MM.1S (cell line): ENCODE measurements around the gene IFT52.

Experiments used
- DNase-seq: peaks from one replicate; pipeline ENCODE4 v3.0.0-alpha.2; 2015
- H2AFZ ChIP-seq: fragments of 300-600 bp; sonication (generic); 2 replicates; pipeline ENCODE4 v1.6.0; 2016; ENCODE audit warnings: antibody characterized with exemption, low read length
- H3F3A ChIP-seq: fragments of 300-600 bp; sonication (generic); 2 replicates; pipeline ENCODE4 v1.6.1; 2016; ENCODE audit warnings: mild to moderate bottlenecking, antibody characterized with exemption, low read length, moderate library complexity, mixed read lengths; ENCODE audit not compliant: insufficient read depth
- H3K27ac ChIP-seq: fragments of 300-600 bp; sonication (generic); 2 replicates; pipeline ENCODE4 v1.5.1; 2016; ENCODE audit warnings: mild to moderate bottlenecking, low read length
- H3K27me3 ChIP-seq: fragments of 300-600 bp; sonication (generic); replicated peaks from 2 replicates; pipeline ENCODE4 v1.6.0; 2016; ENCODE audit warnings: low read length; ENCODE audit not compliant: insufficient read depth
- H3K36me3 ChIP-seq: fragments of 300-600 bp; sonication (generic); replicated peaks from 2 replicates; pipeline ENCODE4 v1.6.1; 2016; ENCODE audit warnings: mild to moderate bottlenecking, low read length, mixed read lengths; ENCODE audit not compliant: insufficient read depth
- H3K4me1 ChIP-seq: fragments of 300-600 bp; sonication (generic); 2 replicates; pipeline ENCODE4 v1.6.1; 2016; ENCODE audit warnings: low read length, mixed read lengths
- H3K4me2 ChIP-seq: fragments of 300-600 bp; sonication (generic); 2 replicates; pipeline ENCODE4 v1.6.0; 2016; ENCODE audit warnings: low read depth, low read length
- H3K4me3 ChIP-seq: fragments of 300-600 bp; sonication (generic); 2 replicates; pipeline ENCODE4 v1.5.1; 2016; ENCODE audit warnings: low read length, mixed read lengths
- H3K79me2 ChIP-seq: fragments of 300-600 bp; sonication (generic); 2 replicates; pipeline ENCODE4 v1.6.1; 2016; ENCODE audit warnings: mixed run types, low read length, mixed read lengths
- H3K9ac ChIP-seq: fragments of 300-600 bp; sonication (generic); 2 replicates; pipeline ENCODE4 v1.6.1; 2016; ENCODE audit warnings: low read length, mixed read lengths
- H3K9me2 ChIP-seq: fragments of 300-600 bp; sonication (generic); replicated peaks from 2 replicates; pipeline ENCODE4 v1.6.1; 2016; ENCODE audit warnings: mild to moderate bottlenecking, low read length, mixed read lengths; ENCODE audit not compliant: insufficient read depth
- H3K9me3 ChIP-seq: fragments of 300-600 bp; sonication (generic); replicated peaks from 2 replicates; pipeline ENCODE4 v1.6.1; 2016; ENCODE audit warnings: mild to moderate bottlenecking, low read length, mixed read lengths; ENCODE audit not compliant: insufficient read depth
- H4K20me1 ChIP-seq: fragments of 300-600 bp; sonication (generic); 2 replicates; pipeline ENCODE4 v1.6.1; 2016; ENCODE audit warnings: mild to moderate bottlenecking, low read length, moderate library complexity, mixed read lengths; ENCODE audit not compliant: insufficient read depth
- CTCF ChIP-seq: fragments of 300-600 bp; sonication (generic); IDR thresholded peaks from 2 replicates; pipeline ENCODE4 v1.5.1; 2016; ENCODE audit warnings: antibody characterized with exemption, low read length, mixed read lengths
- EZH2 ChIP-seq: fragments of 300-600 bp; sonication (generic); optimal IDR thresholded peaks from 2 replicates; pipeline ENCODE3; 2017; ENCODE audit warnings: low read depth, mild to moderate bottlenecking, antibody characterized with exemption, low read length, mixed read lengths
- EZH2phosphoT487 ChIP-seq: fragments of 300-600 bp; sonication (generic); IDR thresholded peaks from 2 replicates; pipeline ENCODE4 v1.6.1; 2018; ENCODE audit warnings: antibody characterized with exemption, low read length

Gene IFT52

GRCh38 chr20:43548273-43548880 is 42.4 kb upstream of the IFT52 start:
- no peaks in the 10 kb centered on the region for H3K36me3 ChIP-seq
- H3K4me2 ChIP-seq, result no peak overlapping the region
- no peaks in the 10 kb centered on the region for H3K9me2 ChIP-seq
- no peaks in the 10 kb centered on the region for H4K20me1 ChIP-seq
- no peak for TF ChIP-seq EZH2phosphoT487
- TF ChIP-seq CTCF, result no peak
- no peak for TF ChIP-seq EZH2
- H3F3A ChIP-seq, result no peaks in the 10 kb centered on the region
- H3K4me1 ChIP-seq, result 0 out of 2 replicates have a peak, but pooled peaks cover 4% of the 10 kb centered on the region
- DNase-seq, result no peak
- no peak overlapping the region for H3K9ac ChIP-seq
- H2AFZ ChIP-seq, result no peak overlapping the region
- no peaks in the 10 kb centered on the region for H3K9me3 ChIP-seq
- no peaks in the 10 kb centered on the region for H3K79me2 ChIP-seq
- no peaks in the 10 kb centered on the region for H3K27me3 ChIP-seq
- H3K4me3 ChIP-seq, result no peak overlapping the region
- no peak overlapping the region for H3K27ac ChIP-seq

- DNase-seq, result no peak
- Histone ChIP-seq H3K9me2 (no peaks in the 10 kb centered on the region), H3K36me3 (no peaks in the 10 kb centered on the region), H2AFZ (no peak overlapping the region), H3K27me3 (no peaks in the 10 kb centered on the region), H4K20me1 (no peaks in the 10 kb centered on the region), H3K4me2 (no peak overlapping the region), H3K79me2 (no peaks in the 10 kb centered on the region), H3K4me3 (no peak overlapping the region), H3F3A (no peaks in the 10 kb centered on the region), H3K27ac (no peak overlapping the region), H3K9ac (no peak overlapping the region), H3K4me1 (no peaks in the 10 kb centered on the region), H3K9me3 (no peaks in the 10 kb centered on the region)
- TF ChIP-seq EZH2phosphoT487 (no peak), CTCF (no peak), EZH2 (no peak)
Measured at GRCh38 chr20:43549416-43550065, 41.2 kb upstream of the IFT52 start.

- H3K9ac ChIP-seq, result no peak overlapping the region
- no peaks in the 10 kb centered on the region for H3K79me2 ChIP-seq
- no peak overlapping the region for H3K27ac ChIP-seq
- no peak overlapping the region for H2AFZ ChIP-seq
- no peaks in the 10 kb centered on the region for H3K4me1 ChIP-seq
- DNase-seq, result no peak
- no peaks in the 10 kb centered on the region for H4K20me1 ChIP-seq
- H3K4me3 ChIP-seq, result no peak overlapping the region
- H3K9me3 ChIP-seq, result no peaks in the 10 kb centered on the region
- no peaks in the 10 kb centered on the region for H3K27me3 ChIP-seq
- no peak overlapping the region for H3K4me2 ChIP-seq
- no peaks in the 10 kb centered on the region for H3F3A ChIP-seq
- no peak for TF ChIP-seq EZH2
- no peak for TF ChIP-seq EZH2phosphoT487
- TF ChIP-seq CTCF, result no peak
- H3K9me2 ChIP-seq, result no peaks in the 10 kb centered on the region
- no peaks in the 10 kb centered on the region for H3K36me3 ChIP-seq
Measured at GRCh38 chr20:43550456-43550855, 40.3 kb upstream of the IFT52 start.
